ENCODE data around the gene LNX1.

DNA sequence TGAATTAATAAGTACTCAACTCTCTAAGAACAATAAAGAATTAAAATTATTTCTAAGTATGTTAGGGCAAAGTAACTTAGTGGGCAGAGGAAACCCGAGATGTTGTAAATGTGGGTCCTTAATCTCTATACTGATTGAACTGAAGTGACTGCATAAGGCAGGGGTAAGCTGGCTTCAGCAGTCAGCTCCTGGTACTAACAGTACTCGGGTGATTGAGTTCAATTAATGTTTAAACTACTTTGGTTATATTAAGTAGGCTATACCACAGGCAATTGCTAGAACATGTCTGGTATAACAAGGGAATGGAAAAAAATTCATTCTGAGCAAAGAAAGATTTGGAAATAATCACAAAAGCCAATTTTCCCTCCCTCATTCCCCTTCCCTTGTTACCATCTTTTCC, 90.7 kb downstream of the LNX1 start:
- TF ChIP-seq, protein P1, sequence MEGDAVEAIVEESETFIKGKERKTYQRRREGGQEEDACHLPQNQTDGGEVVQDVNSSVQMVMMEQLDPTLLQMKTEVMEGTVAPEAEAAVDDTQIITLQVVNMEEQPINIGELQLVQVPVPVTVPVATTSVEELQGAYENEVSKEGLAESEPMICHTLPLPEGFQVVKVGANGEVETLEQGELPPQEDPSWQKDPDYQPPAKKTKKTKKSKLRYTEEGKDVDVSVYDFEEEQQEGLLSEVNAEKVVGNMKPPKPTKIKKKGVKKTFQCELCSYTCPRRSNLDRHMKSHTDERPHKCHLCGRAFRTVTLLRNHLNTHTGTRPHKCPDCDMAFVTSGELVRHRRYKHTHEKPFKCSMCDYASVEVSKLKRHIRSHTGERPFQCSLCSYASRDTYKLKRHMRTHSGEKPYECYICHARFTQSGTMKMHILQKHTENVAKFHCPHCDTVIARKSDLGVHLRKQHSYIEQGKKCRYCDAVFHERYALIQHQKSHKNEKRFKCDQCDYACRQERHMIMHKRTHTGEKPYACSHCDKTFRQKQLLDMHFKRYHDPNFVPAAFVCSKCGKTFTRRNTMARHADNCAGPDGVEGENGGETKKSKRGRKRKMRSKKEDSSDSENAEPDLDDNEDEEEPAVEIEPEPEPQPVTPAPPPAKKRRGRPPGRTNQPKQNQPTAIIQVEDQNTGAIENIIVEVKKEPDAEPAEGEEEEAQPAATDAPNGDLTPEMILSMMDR (IDR thresholded peaks at IDR 0.05; ENCODE audit: insufficient read depth, low read length) = no peak
- no peak for TF ChIP-seq GABPA (IDR thresholded peaks at IDR 0.05; ENCODE audit: low read depth)
- no peak for TF ChIP-seq POLR2AphosphoS5 (IDR thresholded peaks at IDR 0.05; ENCODE audit: low read depth)
- no peak for TF ChIP-seq SPI1 (IDR thresholded peaks at IDR 0.05; ENCODE audit: borderline replicate concordance, low read depth)

Measured in HL-60 (cell line).